Esophagus squamous epithelium (tissue), 4 donors: ENCODE results near the gene ANO2.

Experiments
- POLR2A ChIP-seq, 4 donors: fragments of 450-650 bp; IDR thresholded peaks; one replicate each; pipeline ENCODE4 v1.6.1; 2017; ENCODE audit warnings: antibody characterized with exemption in 4 of 4, mild to moderate bottlenecking in 4 of 4, moderate library complexity in 3 of 4
- TF ChIP-seq, protein P1 (sequence below), 6 experiments: fragments of 450-650 bp in 4 of 6; fragments of 200-600 bp in 2 of 6; sonication (generic) in 2 of 6; IDR thresholded peaks; one replicate each; pipeline ENCODE4 v1.5.1; 2016 to 2019; ENCODE audit warnings: antibody characterized with exemption in 6 of 6, mild to moderate bottlenecking in 4 of 6, moderate library complexity in 4 of 6

DNA sequence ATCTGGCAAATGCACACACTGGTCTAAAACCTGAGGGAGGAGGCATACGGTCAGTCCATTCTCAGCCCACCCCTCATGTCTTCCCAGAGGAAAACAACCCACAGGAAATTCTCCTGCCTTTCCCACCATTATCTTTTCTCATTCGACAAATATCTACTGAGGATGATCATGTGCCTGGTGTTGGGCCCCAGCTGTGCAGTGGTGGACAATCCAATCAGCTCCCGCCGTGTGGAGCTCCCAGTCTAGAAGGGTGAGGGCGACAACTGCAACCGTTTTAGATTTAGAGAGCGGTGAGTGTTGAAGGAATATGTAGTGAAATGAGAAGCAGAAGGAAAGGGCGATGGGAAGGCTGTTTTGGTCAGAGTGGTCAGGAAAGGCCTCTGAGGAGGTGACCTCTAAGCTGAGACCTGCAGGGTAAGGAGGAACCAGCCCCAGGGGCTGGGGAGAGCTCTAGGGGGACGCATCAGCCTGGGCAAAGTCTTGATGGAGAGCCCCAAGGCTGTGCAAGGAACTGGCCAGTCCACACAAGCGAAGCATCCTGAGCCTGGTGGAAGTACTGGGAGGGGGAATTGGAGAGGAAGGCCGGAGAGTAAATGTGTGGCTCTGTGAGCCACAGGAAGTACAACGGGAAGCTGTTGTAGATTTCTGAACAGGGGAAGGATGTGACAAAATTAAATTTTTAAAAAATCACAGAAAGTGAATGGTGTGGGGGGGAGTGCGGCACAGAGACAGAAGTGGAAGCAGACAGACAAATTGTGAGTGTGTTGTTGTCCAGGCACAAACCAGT is 320.4 kb downstream of the ANO2 start:
- TF ChIP-seq, protein P1, sequence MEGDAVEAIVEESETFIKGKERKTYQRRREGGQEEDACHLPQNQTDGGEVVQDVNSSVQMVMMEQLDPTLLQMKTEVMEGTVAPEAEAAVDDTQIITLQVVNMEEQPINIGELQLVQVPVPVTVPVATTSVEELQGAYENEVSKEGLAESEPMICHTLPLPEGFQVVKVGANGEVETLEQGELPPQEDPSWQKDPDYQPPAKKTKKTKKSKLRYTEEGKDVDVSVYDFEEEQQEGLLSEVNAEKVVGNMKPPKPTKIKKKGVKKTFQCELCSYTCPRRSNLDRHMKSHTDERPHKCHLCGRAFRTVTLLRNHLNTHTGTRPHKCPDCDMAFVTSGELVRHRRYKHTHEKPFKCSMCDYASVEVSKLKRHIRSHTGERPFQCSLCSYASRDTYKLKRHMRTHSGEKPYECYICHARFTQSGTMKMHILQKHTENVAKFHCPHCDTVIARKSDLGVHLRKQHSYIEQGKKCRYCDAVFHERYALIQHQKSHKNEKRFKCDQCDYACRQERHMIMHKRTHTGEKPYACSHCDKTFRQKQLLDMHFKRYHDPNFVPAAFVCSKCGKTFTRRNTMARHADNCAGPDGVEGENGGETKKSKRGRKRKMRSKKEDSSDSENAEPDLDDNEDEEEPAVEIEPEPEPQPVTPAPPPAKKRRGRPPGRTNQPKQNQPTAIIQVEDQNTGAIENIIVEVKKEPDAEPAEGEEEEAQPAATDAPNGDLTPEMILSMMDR (IDR thresholded peaks at IDR 0.05): no peak
- no peak for TF ChIP-seq POLR2A (IDR thresholded peaks at IDR 0.05)
